HepG2 (cell line): Measurements from ENCODE around the gene GARS1. TPM values are rescaled to one million over a fixed set of nuclear protein-coding genes. Genes with fewer than 3 reads are reported as not detected.
A peak's percentile ranks its signal among the peaks of the same experiment; 100 is the strongest.

Experiments
- FLYWCH1 ChIP-seq: sonication (generic); formaldehyde crosslinking; IDR thresholded peaks from 2 replicates; pipeline ENCODE4 v1.8.1; 2023; ENCODE audit warnings: mild to moderate bottlenecking, missing genetic modification reagents
- FOXJ3 ChIP-seq: sonication (generic); formaldehyde crosslinking; IDR thresholded peaks from 2 replicates; pipeline ENCODE4 v1.4.0; 2020; ENCODE audit warnings: missing genetic modification reagents, mild to moderate bottlenecking, borderline replicate concordance
- GATA4 ChIP-seq: sonication (generic); IDR thresholded peaks from 2 replicates; pipeline ENCODE4 v1.6.1; 2016; ENCODE audit warnings: antibody characterized with exemption, low read depth, borderline replicate concordance
- HES4 ChIP-seq: sonication (generic); formaldehyde crosslinking; IDR thresholded peaks from 2 replicates; pipeline ENCODE4 v1.9.0; 2021; ENCODE audit warnings: mild to moderate bottlenecking, missing genetic modification reagents, borderline replicate concordance
- NCOR1 ChIP-seq: fragments of 200-600 bp; sonication (generic); IDR thresholded peaks from 2 replicates; pipeline ENCODE4 v1.7.0; 2017; ENCODE audit warnings: antibody characterized with exemption, low read length, borderline replicate concordance
- NPAS2 ChIP-seq: sonication (generic); formaldehyde crosslinking; IDR thresholded peaks from 2 replicates; pipeline ENCODE4 v1.8.0; 2022; ENCODE audit warnings: mild to moderate bottlenecking, missing genetic modification reagents, borderline replicate concordance
- PAWR ChIP-seq: sonication (generic); formaldehyde crosslinking; IDR thresholded peaks from 2 replicates; pipeline ENCODE4 v1.4.0; 2020; ENCODE audit warnings: missing genetic modification reagents, mild to moderate bottlenecking, borderline replicate concordance
- RBFOX2 ChIP-seq: fragments of 200-400 bp; formaldehyde crosslinking; IDR thresholded peaks from 2 replicates; pipeline ENCODE4 v1.6.1; 2017; ENCODE audit warnings: low read depth, mild to moderate bottlenecking, low read length
- TMF1 ChIP-seq: sonication (generic); formaldehyde crosslinking; IDR thresholded peaks from 2 replicates; pipeline ENCODE4 v1.8.1; 2022; ENCODE audit warnings: low read depth, missing genetic modification reagents
- ZHX1 ChIP-seq: sonication (generic); formaldehyde crosslinking; IDR thresholded peaks from 2 replicates; pipeline ENCODE4 v1.8.1; 2022; ENCODE audit warnings: low read depth, mild to moderate bottlenecking, missing genetic modification reagents
- ZNF253 ChIP-seq: sonication (generic); formaldehyde crosslinking; IDR thresholded peaks from 2 replicates; pipeline ENCODE4 v1.8.0; 2022; ENCODE audit warnings: mild to moderate bottlenecking, missing genetic modification reagents, borderline replicate concordance
- ZNF564 ChIP-seq: sonication (generic); formaldehyde crosslinking; IDR thresholded peaks from 2 replicates; pipeline ENCODE4 v1.8.1; 2023; ENCODE audit warnings: mild to moderate bottlenecking, missing genetic modification reagents
- ZNF567 ChIP-seq: sonication (generic); formaldehyde crosslinking; IDR thresholded peaks from 2 replicates; pipeline ENCODE4 v1.8.1; 2023; ENCODE audit warnings: mild to moderate bottlenecking, missing genetic modification reagents, borderline replicate concordance
- ZNF878 ChIP-seq: sonication (generic); formaldehyde crosslinking; IDR thresholded peaks from 2 replicates; pipeline ENCODE4 v1.8.1; 2023; ENCODE audit warnings: mild to moderate bottlenecking, missing genetic modification reagents, moderate library complexity
- ZSCAN12 ChIP-seq: sonication (generic); formaldehyde crosslinking; IDR thresholded peaks from 2 replicates; pipeline ENCODE4 v1.9.0; 2021; ENCODE audit warnings: mild to moderate bottlenecking, missing genetic modification reagents
- polyA plus RNA-seq, 8 experiments: library from polyadenylated mRNA; depleted of rRNA in 3 of 8; stranded (reverse) in 7 of 8; unstranded in 1 of 8; fragments of >200 nt; fragmentation: Illumina TruSeq in 4 of 8; extraction: Trizol in 4 of 8; gene quantifications; 2 replicates each; pipeline versions ENCODE4 v1.2.1 to v1.2.3, GENCODE V29; 2011 to 2016; ENCODE audit warnings: low read depth in 4 of 8, missing spikeins in 1 of 8, mixed read lengths in 1 of 8; ENCODE audit not compliant: insufficient read depth in 1 of 8
- total RNA-seq, 5 experiments: library from RNA; depleted of rRNA; stranded (reverse); fragments of >200 nt; fragmentation: Illumina TruSeq; extraction: Trizol; gene quantifications; 2 replicates each; pipeline ENCODE4 v1.2.3, GENCODE V29; 2016; ENCODE audit warnings: low read depth in 1 of 5
- TF ChIP-seq, protein P1 (sequence below): IDR thresholded peaks from 2 replicates; pipeline ENCODE4 v1.6.1; 2016; ENCODE audit warnings: missing biosample characterization, missing genetic modification reagents, low read depth
- TF ChIP-seq, protein P2 (sequence below): sonication (generic); formaldehyde crosslinking; IDR thresholded peaks from 2 replicates; pipeline ENCODE4 v1.5.0; 2020; ENCODE audit warnings: mild to moderate bottlenecking, missing genetic modification reagents, moderate library complexity
- TF ChIP-seq, protein P3 (sequence below): sonication (generic); formaldehyde crosslinking; IDR thresholded peaks from 2 replicates; pipeline ENCODE4 v1.5.0; 2020; ENCODE audit warnings: missing genetic modification reagents
- TF ChIP-seq, protein P4 (sequence below): sonication (generic); formaldehyde crosslinking; conservative IDR thresholded peaks from 2 replicates; pipeline ENCODE4 v1.8.0; 2022; ENCODE audit warnings: mild to moderate bottlenecking, moderate library complexity, missing genetic modification reagents

GARS1 gene
- total and polyA plus RNA-seq, 2 of the 13 experiments (the other 11 are each of a cell fraction or from before 2014, with no cell fraction given): 140 to 460 TPM

- TF ChIP-seq ZNF567 (CRISPR knock-in tag) (no peak), ZNF564 (CRISPR knock-in tag) (peak; percentile 65; the same call in 1 of the 2 replicates), ZNF253 (CRISPR knock-in tag) (no peak), ZHX1 (CRISPR knock-in tag) (no peak), ZSCAN12 (CRISPR knock-in tag) (peak; percentile 61; the same call in 1 of the 2 replicates), ZNF878 (CRISPR knock-in tag) (peak; percentile 88), GATA4 (no peak), FLYWCH1 (CRISPR knock-in tag) (no peak), NCOR1 (no peak), RBFOX2 (no peak), NPAS2 (no peak), PAWR (CRISPR knock-in tag) (no peak), HES4 (peak; percentile 94), FOXJ3 (no peak), TMF1 (CRISPR knock-in tag) (0 out of 2 replicates have a peak, but pooled peaks have one; percentile 63)
- TF ChIP-seq, protein P1, sequence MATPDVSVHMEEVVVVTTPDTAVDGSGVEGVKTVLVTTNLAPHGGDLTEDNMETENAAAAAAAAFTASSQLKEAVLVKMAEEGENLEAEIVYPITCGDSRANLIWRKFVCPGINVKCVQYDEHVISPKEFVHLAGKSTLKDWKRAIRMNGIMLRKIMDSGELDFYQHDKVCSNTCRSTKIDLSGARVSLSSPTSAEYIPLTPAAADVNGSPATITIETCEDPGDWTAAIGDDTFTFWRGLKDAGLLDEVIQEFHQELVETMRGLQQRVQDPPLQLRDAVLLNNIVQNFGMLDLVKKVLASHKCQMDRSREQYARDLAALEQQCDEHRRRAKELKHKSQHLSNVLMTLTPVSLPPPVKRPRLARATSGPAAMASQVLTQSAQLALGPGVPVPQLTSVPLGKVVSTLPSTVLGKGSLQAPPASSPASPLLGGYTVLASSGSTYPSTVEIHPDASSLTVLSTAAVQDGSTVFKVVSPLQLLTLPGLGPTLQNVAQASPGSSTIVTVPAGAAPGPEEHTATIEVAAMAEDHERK (CRISPR knock-in tag): no peak
- TF ChIP-seq, protein P2, sequence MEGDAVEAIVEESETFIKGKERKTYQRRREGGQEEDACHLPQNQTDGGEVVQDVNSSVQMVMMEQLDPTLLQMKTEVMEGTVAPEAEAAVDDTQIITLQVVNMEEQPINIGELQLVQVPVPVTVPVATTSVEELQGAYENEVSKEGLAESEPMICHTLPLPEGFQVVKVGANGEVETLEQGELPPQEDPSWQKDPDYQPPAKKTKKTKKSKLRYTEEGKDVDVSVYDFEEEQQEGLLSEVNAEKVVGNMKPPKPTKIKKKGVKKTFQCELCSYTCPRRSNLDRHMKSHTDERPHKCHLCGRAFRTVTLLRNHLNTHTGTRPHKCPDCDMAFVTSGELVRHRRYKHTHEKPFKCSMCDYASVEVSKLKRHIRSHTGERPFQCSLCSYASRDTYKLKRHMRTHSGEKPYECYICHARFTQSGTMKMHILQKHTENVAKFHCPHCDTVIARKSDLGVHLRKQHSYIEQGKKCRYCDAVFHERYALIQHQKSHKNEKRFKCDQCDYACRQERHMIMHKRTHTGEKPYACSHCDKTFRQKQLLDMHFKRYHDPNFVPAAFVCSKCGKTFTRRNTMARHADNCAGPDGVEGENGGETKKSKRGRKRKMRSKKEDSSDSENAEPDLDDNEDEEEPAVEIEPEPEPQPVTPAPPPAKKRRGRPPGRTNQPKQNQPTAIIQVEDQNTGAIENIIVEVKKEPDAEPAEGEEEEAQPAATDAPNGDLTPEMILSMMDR (CRISPR knock-in tag): no peak
- TF ChIP-seq, protein P3, sequence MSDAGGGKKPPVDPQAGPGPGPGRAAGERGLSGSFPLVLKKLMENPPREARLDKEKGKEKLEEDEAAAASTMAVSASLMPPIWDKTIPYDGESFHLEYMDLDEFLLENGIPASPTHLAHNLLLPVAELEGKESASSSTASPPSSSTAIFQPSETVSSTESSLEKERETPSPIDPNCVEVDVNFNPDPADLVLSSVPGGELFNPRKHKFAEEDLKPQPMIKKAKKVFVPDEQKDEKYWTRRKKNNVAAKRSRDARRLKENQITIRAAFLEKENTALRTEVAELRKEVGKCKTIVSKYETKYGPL: 0 out of 2 replicates have a peak, but pooled peaks have one; percentile 52
- TF ChIP-seq, protein P4, sequence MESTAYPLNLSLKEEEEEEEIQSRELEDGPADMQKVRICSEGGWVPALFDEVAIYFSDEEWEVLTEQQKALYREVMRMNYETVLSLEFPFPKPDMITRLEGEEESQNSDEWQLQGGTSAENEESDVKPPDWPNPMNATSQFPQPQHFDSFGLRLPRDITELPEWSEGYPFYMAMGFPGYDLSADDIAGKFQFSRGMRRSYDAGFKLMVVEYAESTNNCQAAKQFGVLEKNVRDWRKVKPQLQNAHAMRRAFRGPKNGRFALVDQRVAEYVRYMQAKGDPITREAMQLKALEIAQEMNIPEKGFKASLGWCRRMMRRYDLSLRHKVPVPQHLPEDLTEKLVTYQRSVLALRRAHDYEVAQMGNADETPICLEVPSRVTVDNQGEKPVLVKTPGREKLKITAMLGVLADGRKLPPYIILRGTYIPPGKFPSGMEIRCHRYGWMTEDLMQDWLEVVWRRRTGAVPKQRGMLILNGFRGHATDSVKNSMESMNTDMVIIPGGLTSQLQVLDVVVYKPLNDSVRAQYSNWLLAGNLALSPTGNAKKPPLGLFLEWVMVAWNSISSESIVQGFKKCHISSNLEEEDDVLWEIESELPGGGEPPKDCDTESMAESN (CRISPR knock-in tag): no peak
These were observed 77.3 kb downstream of the GARS1 start (continued) for GRCh38 chr7:30671793-30672465.
